IMR-90 (cell line): ENCODE measurements around the gene TMC1. TPM values are rescaled to one million over a fixed set of nuclear protein-coding genes. Genes with fewer than 3 reads are reported as not detected.

Source experiments
- ATAC-seq: fragments of 200-7000 bp; cut with Tn5 transposase; 2 replicates; pipeline ENCODE4 v1.9.1; 2020; ENCODE audit warnings: low read depth, mild to moderate bottlenecking, moderate library complexity
- BruUV-seq: library from RNA; stranded (reverse); fragments of 400-500 nt; replicated peaks from 2 replicates; lab custom pipeline; 2021; lab: Mats Ljungman, UMichigan
- CTCF ChIA-PET: fragments of 300-600 bp; formaldehyde crosslinking; extraction: SDS; loops from one replicate; lab custom pipeline; 2021; ENCODE audit warnings: antibody characterized with exemption; lab: Yijun Ruan, JAX
- POLR2A ChIA-PET: fragments of 300-600 bp; sonication (Branson Sonifier 250); formaldehyde crosslinking; loops from one replicate; lab custom pipeline; 2022; ENCODE audit warnings: antibody characterized with exemption; ENCODE audit not compliant: unreplicated experiment; lab: Charles Lee
- DNase-seq: peaks from one replicate; pipeline ENCODE4 v3.0.0; 2013
- H2AFZ ChIP-seq: replicated peaks from 2 replicates; pipeline ENCODE3; 2013; ENCODE audit warnings: low read length, mild to moderate bottlenecking; ENCODE audit not compliant: poor library complexity
- H2AK5ac ChIP-seq: 2 replicates; pipeline ENCODE4 v1.6.1; 2013; ENCODE audit warnings: low read depth, low read length, inconsistent platforms
- H2AK9ac ChIP-seq: replicated peaks from 2 replicates; pipeline ENCODE3; 2013; ENCODE audit warnings: mild to moderate bottlenecking, low read depth, low read length, moderate library complexity; ENCODE audit not compliant: poor library complexity
- H2BK120ac ChIP-seq: 2 replicates; pipeline ENCODE4 v1.6.1; 2013; ENCODE audit warnings: low read depth, low read length, inconsistent platforms
- H2BK15ac ChIP-seq: 3 replicates; pipeline ENCODE4 v1.6.1; 2013; ENCODE audit warnings: low read depth, low read length, inconsistent platforms
- H2BK20ac ChIP-seq: 2 replicates; pipeline ENCODE4 v1.6.1; 2013; ENCODE audit warnings: low read depth, mild to moderate bottlenecking, inconsistent platforms, low read length, moderate library complexity
- H2BK5ac ChIP-seq: 2 replicates; pipeline ENCODE4 v1.6.1; 2013; ENCODE audit warnings: mild to moderate bottlenecking, low read depth, low read length, inconsistent platforms; ENCODE audit not compliant: poor library complexity, severe bottlenecking
- H3K14ac ChIP-seq: replicated peaks from 2 replicates; pipeline ENCODE4 v1.6.1; 2013; ENCODE audit warnings: low read depth, low read length, inconsistent platforms
- H3K18ac ChIP-seq: 2 replicates; pipeline ENCODE4 v1.6.1; 2013; ENCODE audit warnings: low read depth, low read length, control low read depth
- H3K23ac ChIP-seq: 2 replicates; pipeline ENCODE4 v1.6.1; 2013; ENCODE audit warnings: low read depth, low read length, inconsistent platforms
- H3K27ac ChIP-seq: 2 replicates; pipeline ENCODE4 v1.5.1; 2013; ENCODE audit warnings: mild to moderate bottlenecking, control low read depth, low read length; ENCODE audit not compliant: insufficient read depth
- H3K27me3 ChIP-seq: 2 replicates; pipeline ENCODE4 v1.6.1; 2013; ENCODE audit warnings: low read length; ENCODE audit not compliant: control insufficient read depth, insufficient read depth
- H3K36me3 ChIP-seq: 2 replicates; pipeline ENCODE4 v1.6.1; 2013; ENCODE audit warnings: low read length, mixed read lengths; ENCODE audit not compliant: control insufficient read depth, insufficient read depth
- H3K4ac ChIP-seq: 2 replicates; pipeline ENCODE4 v1.6.1; 2013; ENCODE audit warnings: low read depth, low read length, inconsistent platforms
- H3K4me1 ChIP-seq: 2 replicates; pipeline ENCODE4 v1.6.1; 2013; ENCODE audit warnings: low read length, mixed read lengths; ENCODE audit not compliant: control insufficient read depth, insufficient read depth
- H3K4me2 ChIP-seq: 2 replicates; pipeline ENCODE4 v1.6.1; 2013; ENCODE audit warnings: low read depth, mild to moderate bottlenecking, control low read depth, low read length, moderate library complexity
- H3K4me3 ChIP-seq: 2 replicates; pipeline ENCODE4 v1.5.1; 2013; ENCODE audit warnings: low read depth, mild to moderate bottlenecking, control low read depth, low read length, moderate library complexity; ENCODE audit not compliant: insufficient read depth
- H3K56ac ChIP-seq: 2 replicates; pipeline ENCODE4 v1.6.1; 2013; ENCODE audit warnings: low read length, inconsistent platforms; ENCODE audit not compliant: insufficient read depth; ENCODE audit errors: extremely low read depth
- H3K79me1 ChIP-seq, 2 experiments: 2 replicates each; pipeline ENCODE4 v1.6.1; 2013; ENCODE audit warnings: low read length in 2 of 2, inconsistent platforms in 1 of 2, low read depth in 1 of 2
- H3K9ac ChIP-seq: 2 replicates; pipeline ENCODE4 v1.6.1; 2013; ENCODE audit warnings: low read depth, low read length, control low read depth
- H3K9me1 ChIP-seq: 2 replicates; pipeline ENCODE4 v1.6.1; 2013; ENCODE audit warnings: low read length, inconsistent platforms; ENCODE audit not compliant: insufficient read depth
- H3K9me3 ChIP-seq: 2 replicates; pipeline ENCODE4 v1.6.1; 2013; ENCODE audit warnings: low read length; ENCODE audit not compliant: control insufficient read depth, insufficient read depth
- H4K20me1 ChIP-seq: 2 replicates; pipeline ENCODE4 v1.6.1; 2013; ENCODE audit warnings: low read length, inconsistent platforms; ENCODE audit not compliant: insufficient read depth
- H4K5ac ChIP-seq: 2 replicates; pipeline ENCODE4 v1.6.1; 2013; ENCODE audit warnings: mild to moderate bottlenecking, low read depth, low read length, control low read depth
- H4K8ac ChIP-seq, 2 experiments: 2 replicates each; pipeline ENCODE4 v1.6.1; 2013; ENCODE audit warnings: low read depth in 2 of 2, low read length in 2 of 2, control low read depth in 1 of 2, inconsistent platforms in 1 of 2
- H4K91ac ChIP-seq: 2 replicates; pipeline ENCODE4 v1.6.1; 2013; ENCODE audit warnings: low read depth, low read length, inconsistent platforms; ENCODE audit not compliant: insufficient read depth
- CEBPB ChIP-seq: IDR thresholded peaks from 2 replicates; pipeline ENCODE4 v1.6.1; 2012; ENCODE audit warnings: low read depth, low read length, improper control_type of control experiment
- CHD1 ChIP-seq: IDR thresholded peaks from 2 replicates; pipeline ENCODE4 v1.6.1; 2012; ENCODE audit warnings: low read depth, low read length, improper control_type of control experiment
- MAZ ChIP-seq: IDR thresholded peaks from 2 replicates; pipeline ENCODE4 v1.6.1; 2012; ENCODE audit warnings: low read depth, mild to moderate bottlenecking, low read length, improper control_type of control experiment, moderate library complexity, borderline replicate concordance
- MXI1 ChIP-seq: IDR thresholded peaks from 2 replicates; pipeline ENCODE4 v1.6.1; 2012; ENCODE audit warnings: low read depth, mild to moderate bottlenecking, low read length, moderate library complexity, borderline replicate concordance
- NFE2L2 ChIP-seq: fragments of 150-350 bp; IDR thresholded peaks from 2 replicates; pipeline ENCODE4 v1.6.1; 2016; ENCODE audit warnings: low read depth, mild to moderate bottlenecking, low read length
- POLR2A ChIP-seq: IDR thresholded peaks from 2 replicates; pipeline ENCODE4 v1.6.1; 2012; ENCODE audit warnings: mild to moderate bottlenecking, low read depth, low read length
- RAD21 ChIP-seq: IDR thresholded peaks from 2 replicates; pipeline ENCODE4 v1.6.1; 2012; ENCODE audit warnings: low read length, improper control_type of control experiment
- RCOR1 ChIP-seq: IDR thresholded peaks from 2 replicates; pipeline ENCODE4 v1.6.1; 2012; ENCODE audit warnings: mild to moderate bottlenecking, low read length, improper control_type of control experiment; ENCODE audit not compliant: insufficient replicate concordance
- SMC3 ChIP-seq: fragments of 150-350 bp; IDR thresholded peaks from 2 replicates; pipeline ENCODE4 v1.6.1; 2016; ENCODE audit warnings: low read depth, mild to moderate bottlenecking, antibody characterized with exemption, low read length, moderate library complexity
- WGBS, 2 experiments: methylation state at CpG; one replicate each; pipeline versions ENCODE4 v1.1.5 to v1.1.7; 2013; ENCODE audit warnings: missing lambda C conversion rate in 2 of 2; ENCODE audit not compliant: insufficient read length in 1 of 2; ENCODE audit errors: extremely low coverage in 2 of 2; 5-methylcytosine and 5-hydroxymethylcytosine counted together
- dilution Hi-C: fragments of 300-500 bp; cut with HindIII; formaldehyde crosslinking; loops from one replicate; pipeline ENCODE4 v1.14.3; 2018; ENCODE audit warnings: low sequenced_read_pairs; ENCODE audit not compliant: unreplicated experiment
- in situ Hi-C: fragments of 300-500 bp; cut with MboI; formaldehyde crosslinking; loops from 3 replicates; pipeline ENCODE4 v1.14.3; 2019; ENCODE audit warnings: low sequenced_read_pairs, inconsistent platforms, mixed read lengths
- intact Hi-C: fragments of 100-400 bp; cut with micrococcal nuclease; formaldehyde crosslinking; loops from 2 replicates; pipeline ENCODE4 v1.10.0; 2022
- polyA plus RNA-seq, 3 experiments: library from polyadenylated mRNA; depleted of rRNA; stranded (reverse); fragments of >200 nt; gene quantifications; 2 replicates each; pipeline ENCODE4 v1.2.3, GENCODE V29; 2012; ENCODE audit warnings: low replicate concordance in 1 of 3
- total RNA-seq: library from RNA; depleted of rRNA; stranded (reverse); fragments of >200 nt; gene quantifications from 2 replicates; pipeline ENCODE4 v1.2.3, GENCODE V29; 2012

TMC1 gene
- total and polyA plus RNA-seq, 2 of the 4 experiments (the other 2 are of a cell fraction), result not detected

- CTCF ChIA-PET, result no interaction called here
- Histone ChIP-seq H3K56ac (no peak overlapping the region), H4K5ac (no peak overlapping the region), H2BK15ac (no peak overlapping the region), H4K8ac (no peak overlapping the region), H3K79me1 (no peaks in the 10 kb centered on the region), H2AK5ac (no peak overlapping the region), H2BK20ac (no peak overlapping the region), H4K20me1 (no peaks in the 10 kb centered on the region), H3K23ac (no peak overlapping the region), H2BK120ac (no peak overlapping the region), H3K27me3 (no peaks in the 10 kb centered on the region), H3K4ac (no peak overlapping the region), H2AFZ (no peak overlapping the region), H4K91ac (no peak overlapping the region), H2BK5ac (no peak overlapping the region), H3K14ac (no peak overlapping the region), H3K9me1 (no peaks in the 10 kb centered on the region), H3K4me3 (no peak overlapping the region), H2AK9ac (no peak overlapping the region), H3K36me3 (no peaks in the 10 kb centered on the region), H3K27ac (no peak overlapping the region), H3K4me1 (no peaks in the 10 kb centered on the region), H3K9me3 (no peaks in the 10 kb centered on the region), H3K18ac (no peak overlapping the region), H3K9ac (no peak overlapping the region), H3K4me2 (no peak overlapping the region)
- TF ChIP-seq RAD21 (no peak), NFE2L2 (no peak), MXI1 (no peak), MAZ (no peak), CEBPB (no peak), POLR2A (no peak), RCOR1 (no peak), CHD1 (no peak), SMC3 (no peak)
- in situ Hi-C loops (no loop called here), intact Hi-C loops (no loop called here), dilution Hi-C loops (no loop called here)
- WGBS, 2 experiments, result no CpG with 5 or more reads among the region's 2 CpGs
- no TSS peak for BruUV-seq
- POLR2A ChIA-PET, result no interaction called here
- no peak for ATAC-seq
- DNase-seq, result no peak
Observed at GRCh38 chr9:72880821-72881220, 359.4 kb downstream of the TMC1 start.
